ENCODE data around the gene OGFOD2.
"Not testable (repeated sequence)": the region's sequence is repeated elsewhere in the genome, so short reads cannot be mapped to it uniquely, and the experiment has no call there.

The OGFOD2 gene

DNA sequence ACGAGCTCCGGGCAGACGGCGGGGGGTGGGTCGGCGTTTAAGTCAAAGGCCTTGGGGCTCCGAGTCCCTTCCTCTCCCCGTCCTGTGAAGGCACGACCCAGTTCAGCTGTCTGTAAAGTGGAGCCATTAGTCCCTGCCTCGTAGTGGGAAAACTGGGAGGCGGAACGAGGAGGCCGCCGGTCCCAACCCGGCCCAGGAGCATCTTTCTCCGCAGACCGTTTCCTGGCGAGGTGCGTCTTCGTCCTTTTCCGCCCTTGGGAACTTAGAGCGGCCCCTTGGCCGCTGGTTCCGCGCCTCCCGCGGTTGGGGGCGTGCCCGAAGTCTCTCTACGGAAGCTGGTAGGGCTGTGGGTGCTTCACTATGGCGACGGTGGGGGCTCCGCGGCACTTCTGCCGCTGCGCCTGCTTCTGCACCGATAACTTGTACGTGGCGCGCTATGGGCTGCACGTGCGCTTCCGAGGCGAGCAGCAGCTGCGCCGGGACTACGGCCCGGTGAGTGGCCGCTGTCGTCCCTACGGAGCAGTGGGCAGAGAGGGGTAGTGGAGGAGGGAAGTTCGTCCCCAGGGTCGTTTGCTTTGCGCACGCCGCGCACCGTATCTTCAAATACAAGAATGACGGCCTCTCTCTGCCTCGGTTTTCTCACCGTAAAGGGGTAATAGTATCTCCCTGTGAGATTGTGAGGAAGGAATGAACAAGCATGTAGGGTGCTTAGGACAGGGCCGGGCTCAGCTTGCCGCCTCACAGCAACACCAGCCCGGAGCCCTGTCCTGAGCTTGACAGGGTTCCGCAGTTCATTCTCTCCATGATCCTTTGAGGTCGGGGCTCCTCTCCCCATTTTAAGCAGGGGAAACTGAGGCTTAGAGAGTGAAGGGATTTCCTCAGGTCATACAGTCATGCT is at the start of gene OGFOD2:
Gene OGFOD2, plus strand, starts transcription at position 353 of the 898 bp plus-strand sequence. Its CDS starts 8 bp downstream, at position 361.
- peak; percentile 90 for DNase-seq (ENCODE audit: low spot score)

DNA sequence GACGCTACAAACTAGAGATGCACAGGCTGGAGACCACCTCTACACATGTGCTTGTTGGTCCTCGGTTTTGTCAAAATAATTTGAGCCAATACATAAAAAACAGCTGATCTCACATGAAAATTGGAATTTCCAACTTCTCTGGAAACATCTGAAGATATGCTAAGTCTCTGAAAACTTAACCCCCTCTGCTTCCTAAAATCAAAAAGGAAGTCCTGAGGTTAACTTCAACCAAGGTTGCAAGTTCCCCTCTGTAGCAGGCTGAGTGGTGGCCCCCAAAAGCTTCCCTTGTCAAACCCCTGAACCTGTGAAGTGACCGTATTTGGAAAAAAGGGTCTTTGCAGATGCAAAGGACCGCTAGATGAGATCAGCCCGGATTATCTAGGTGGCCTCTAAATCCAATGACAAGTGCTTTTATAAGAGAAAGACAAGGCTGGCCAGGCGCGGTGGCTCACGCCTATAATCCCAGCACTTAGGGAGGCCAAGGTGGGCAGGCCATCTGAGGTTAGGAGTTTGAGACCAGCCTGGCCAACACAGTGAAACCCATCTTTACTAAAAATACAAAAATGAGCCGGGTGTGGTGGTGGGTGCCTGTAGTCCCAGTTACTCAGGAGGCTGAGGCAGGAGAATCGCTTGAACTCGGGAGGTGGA is 47.2 kb upstream of the OGFOD2 start:
- DNase-seq (ENCODE audit: low spot score), result no peak

GRCh38 chr12:122928404-122929147 is 46.5 kb upstream of the OGFOD2 start:
- DNase-seq (ENCODE audit: low spot score), result no peak

DNA sequence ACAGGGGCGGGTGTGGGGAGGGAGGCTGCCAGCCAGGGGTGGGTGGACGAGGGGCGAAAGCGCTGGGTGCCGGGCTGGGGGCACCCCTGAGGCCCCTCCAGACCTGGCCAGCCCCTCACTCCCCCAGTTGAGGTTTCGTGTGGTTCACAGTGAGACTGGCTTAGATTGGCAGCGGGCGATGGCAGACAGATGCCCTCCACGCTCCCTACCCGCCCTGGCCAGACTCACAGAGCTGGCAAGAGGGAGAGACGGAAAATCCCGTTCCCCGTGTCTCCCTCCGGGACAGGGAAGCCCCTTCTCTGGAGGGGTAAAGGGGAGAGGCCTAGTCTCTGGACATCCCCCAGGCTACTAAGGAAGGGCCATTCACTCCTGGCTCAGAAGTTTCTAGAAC is 45.9 kb upstream of the OGFOD2 start:
- no peak for DNase-seq (ENCODE audit: low spot score)

- no peak for DNase-seq (ENCODE audit: low spot score)
Measured at GRCh38 chr12:122929812-122930211, 45.2 kb upstream of the OGFOD2 start.

- DNase-seq (ENCODE audit: low spot score), result no peak
Measured at GRCh38 chr12:122932207-122932606, 42.8 kb upstream of the OGFOD2 start.

DNA sequence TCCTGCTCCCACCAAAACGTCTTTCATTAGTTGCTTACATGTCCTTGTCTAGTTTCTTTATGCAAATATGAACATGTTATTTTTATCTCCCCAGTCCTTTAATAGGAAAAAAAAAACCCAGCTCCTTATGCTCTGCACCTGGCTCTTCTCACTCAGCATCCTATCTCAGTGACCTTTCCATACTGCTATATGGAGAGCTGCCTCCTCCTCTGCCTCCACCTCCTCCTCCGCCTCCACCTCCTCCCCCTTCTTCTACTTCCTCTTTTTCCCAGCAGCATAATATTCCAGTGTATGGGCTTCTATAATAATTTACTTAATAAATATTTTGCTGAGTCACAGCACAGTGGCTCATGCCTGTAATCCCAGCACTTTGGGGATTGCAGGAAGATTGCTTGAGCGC is 40.3 kb upstream of the OGFOD2 start:
- no peak for DNase-seq (ENCODE audit: low spot score)

GRCh38 chr12:122935318-122935717 is 39.7 kb upstream of the OGFOD2 start:
- no peak for DNase-seq (ENCODE audit: low spot score)

DNA sequence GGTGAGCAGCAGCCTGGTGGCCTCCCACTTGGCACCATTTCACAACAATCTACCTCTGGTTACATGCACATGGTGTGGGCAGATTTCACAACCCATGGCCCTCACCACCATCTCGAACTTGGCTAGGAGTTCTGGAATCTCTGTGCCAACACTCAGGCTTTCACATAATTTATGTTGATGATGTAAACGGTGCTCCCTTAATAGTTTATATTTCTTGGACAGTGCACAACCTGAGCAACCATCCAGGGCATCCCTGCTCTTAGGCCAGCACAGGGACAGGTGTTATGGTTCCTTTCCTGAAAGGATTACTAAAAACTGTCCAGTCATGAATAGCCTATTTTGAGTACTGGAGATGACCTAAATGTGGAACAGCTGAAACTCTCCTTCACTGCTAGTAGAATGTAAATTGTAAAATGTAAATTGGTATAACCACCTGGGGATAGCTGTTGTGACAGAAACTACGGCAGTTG is 37.4 kb upstream of the OGFOD2 start:
- no peak for DNase-seq (ENCODE audit: low spot score)

GRCh38 chr12:122939125-122939524 is 35.9 kb upstream of the OGFOD2 start:
- no peak for DNase-seq (ENCODE audit: low spot score)

DNA sequence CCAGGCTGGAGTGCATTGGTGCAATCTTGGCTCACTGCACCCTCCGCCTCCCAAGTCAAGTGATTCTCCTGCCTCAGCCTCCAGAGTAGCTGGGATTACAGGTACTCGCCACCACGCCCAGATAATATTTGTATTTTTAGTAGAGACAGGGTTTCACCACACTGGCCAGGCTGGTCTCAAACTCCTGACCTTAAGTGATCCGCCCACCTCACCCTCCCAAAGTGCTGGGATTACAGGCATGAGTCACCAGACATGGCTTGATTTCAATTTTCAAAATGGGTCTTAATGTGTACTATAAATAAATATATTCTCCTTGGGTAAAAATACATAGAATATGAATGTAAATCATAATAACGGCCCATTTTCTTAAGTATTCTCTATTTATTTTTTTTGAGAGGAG is 33.7 kb upstream of the OGFOD2 start:
- not testable (repeated sequence) for DNase-seq (ENCODE audit: low spot score)

- no peak for DNase-seq (ENCODE audit: low spot score)
Measured at GRCh38 chr12:122942637-122943036, 32.4 kb upstream of the OGFOD2 start.

DNA sequence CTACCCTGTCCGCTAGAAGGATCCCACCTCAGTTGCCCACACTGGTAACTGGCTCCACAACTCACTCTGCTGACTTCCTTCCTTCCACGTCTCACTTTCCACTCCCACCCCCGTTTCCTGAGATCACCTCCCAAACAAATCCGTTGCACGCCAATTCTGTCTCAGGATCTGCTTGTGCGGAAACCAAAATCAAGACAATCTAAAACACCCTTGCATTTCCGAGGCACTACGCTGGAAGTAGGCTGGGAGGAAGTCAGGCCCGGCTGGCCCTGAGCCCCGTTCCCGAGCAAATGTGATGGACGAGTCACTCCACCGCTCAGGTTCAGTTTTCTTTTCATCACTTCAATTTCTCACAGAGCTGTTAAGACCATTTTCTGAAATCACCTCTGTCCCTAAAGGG is 31.8 kb upstream of the OGFOD2 start:
- no peak for DNase-seq (ENCODE audit: low spot score)

GRCh38 chr12:122944605-122945592 is 30.1 kb upstream of the OGFOD2 start:
- DNase-seq (ENCODE audit: low spot score), result no peak

- peak; percentile 62 for DNase-seq (ENCODE audit: low spot score)
Measured at GRCh38 chr12:122946690-122947341, 28.2 kb upstream of the OGFOD2 start.

GRCh38 chr12:122947352-122947792 is 27.7 kb upstream of the OGFOD2 start:
- peak; percentile 46 for DNase-seq (ENCODE audit: low spot score)

GRCh38 chr12:122948605-122949004 is 26.4 kb upstream of the OGFOD2 start:
- no peak for DNase-seq (ENCODE audit: low spot score)

DNA sequence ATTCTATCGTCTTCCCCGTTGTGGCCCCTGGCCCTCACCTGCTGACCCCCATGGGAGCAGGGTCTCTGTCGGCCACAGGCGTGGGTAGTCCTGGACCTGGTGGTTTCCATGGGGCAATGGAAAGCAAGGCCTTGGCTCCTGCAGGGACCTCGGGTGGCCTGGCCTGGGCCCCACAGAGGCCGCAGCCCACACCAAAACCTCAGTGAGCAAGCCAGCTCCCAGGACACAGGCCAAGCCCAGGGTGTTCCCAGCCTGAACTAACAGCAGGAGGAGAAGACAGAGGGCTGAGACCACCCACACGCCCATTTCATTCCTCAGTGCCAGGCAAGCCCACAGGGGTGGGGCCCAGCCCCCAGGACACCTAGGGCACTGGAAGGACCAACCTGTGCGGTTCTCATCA is 25.6 kb upstream of the OGFOD2 start:
- no peak for DNase-seq (ENCODE audit: low spot score)

DNA sequence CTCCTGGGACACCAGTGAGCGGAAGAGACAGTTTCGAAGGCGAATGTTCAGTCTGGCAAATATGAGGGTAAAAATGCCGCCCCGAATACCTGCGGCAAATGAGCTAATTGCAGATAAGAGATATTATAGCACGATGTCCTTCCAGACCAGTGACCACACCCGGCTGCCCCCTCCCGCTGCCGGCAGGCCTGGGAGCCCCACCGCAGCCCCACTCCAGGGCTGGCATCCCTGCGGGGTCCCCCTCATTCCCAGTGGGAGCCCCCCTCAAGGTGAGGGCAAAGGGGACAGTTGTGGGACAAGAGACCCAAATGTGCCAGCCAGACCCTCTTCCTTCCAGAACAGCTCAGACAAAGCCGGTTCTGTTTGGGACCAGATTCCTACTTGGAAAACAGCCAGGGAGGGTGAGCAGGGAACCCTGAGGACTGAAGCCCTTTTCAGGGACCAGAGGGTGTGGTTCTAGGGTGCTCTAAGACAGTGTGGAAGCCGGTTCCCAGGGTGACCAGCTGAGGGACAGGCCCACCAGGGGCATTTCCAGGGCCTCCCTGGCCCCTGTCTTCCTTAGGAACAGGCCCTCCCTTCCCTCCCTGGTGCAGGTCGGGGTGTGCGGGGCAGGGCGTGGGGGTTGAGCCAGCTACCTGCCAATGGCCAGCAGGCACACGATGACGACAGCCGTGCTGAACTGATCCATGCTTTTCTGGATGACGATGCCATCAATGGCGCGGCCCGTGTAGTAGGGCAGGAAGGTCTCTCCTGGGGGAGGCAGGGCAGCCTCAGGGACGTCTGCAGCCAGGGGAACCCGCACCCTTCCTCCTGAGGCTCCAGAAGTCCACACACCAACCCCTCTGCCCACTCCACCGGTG is 25.0 kb upstream of the OGFOD2 start:
- no peak for DNase-seq (ENCODE audit: low spot score)

GRCh38 chr12:122951406-122951805 is 23.6 kb upstream of the OGFOD2 start:
- DNase-seq (ENCODE audit: low spot score), result no peak
